ENCODE results near the gene CCDC197. TPM values are rescaled to one million over a fixed set of nuclear protein-coding genes. Genes with fewer than 3 reads are reported as not detected.

Gene CCDC197
- total RNA-seq, 1 donor from 2014 or later, result not detected

GRCh38 chr14:94010625-94011024, 13.5 kb downstream of the CCDC197 start:
- no peak for DNase-seq (ENCODE audit: extremely low spot score, unreplicated experiment)
- H3K27ac Mint-ChIP-seq, result no peak overlapping the region
- peaks cover 16% of the 10 kb centered on the region for H3K4me1 Mint-ChIP-seq (ENCODE audit: unreplicated experiment)
- H3K9me3 Mint-ChIP-seq, result no peaks in the 10 kb centered on the region
- H3K4me3 Mint-ChIP-seq, result no peak overlapping the region
- peaks cover 6% of the 10 kb centered on the region for H3K27me3 Mint-ChIP-seq
- TF ChIP-seq CTCF (conservative IDR thresholded peaks at IDR 0.05), result no peak
- H3K36me3 Mint-ChIP-seq, result no peaks in the 10 kb centered on the region

DNA sequence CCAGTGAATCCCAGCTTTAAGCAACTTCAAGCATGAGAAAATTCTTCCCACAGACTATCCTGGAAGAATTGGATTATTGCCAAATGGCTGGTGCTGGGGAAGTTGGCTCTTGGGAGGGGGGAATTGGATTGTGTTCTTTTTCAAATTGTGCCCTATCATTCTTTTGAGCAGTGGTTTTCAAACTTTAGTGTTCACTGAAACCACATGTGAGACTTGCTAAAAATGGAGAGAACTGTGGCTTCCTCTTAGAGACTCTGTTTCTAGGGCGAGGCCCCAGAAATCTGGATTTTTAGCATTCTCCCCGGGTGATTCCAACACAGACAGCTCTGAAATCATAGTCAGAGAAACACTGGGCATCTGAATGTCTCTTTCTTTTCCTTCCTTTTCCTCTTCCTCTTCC, 14.7 kb downstream of the CCDC197 start:
- Mint-ChIP-seq H3K4me3 (no peak overlapping the region), H3K9me3 (no peaks in the 10 kb centered on the region), H3K36me3 (no peaks in the 10 kb centered on the region), H3K4me1 (ENCODE audit: unreplicated experiment) (peaks cover 16% of the 10 kb centered on the region), H3K27me3 (peaks cover 6% of the 10 kb centered on the region), H3K27ac (peak overlapping the region; percentile 75)
- no peak for DNase-seq (ENCODE audit: extremely low spot score, unreplicated experiment)
- TF ChIP-seq CTCF (conservative IDR thresholded peaks at IDR 0.05), result no peak

GRCh38 chr14:94014382-94014781, 17.3 kb downstream of the CCDC197 start:
- TF ChIP-seq CTCF (conservative IDR thresholded peaks at IDR 0.05), result no peak
- Mint-ChIP-seq H3K4me1 (ENCODE audit: unreplicated experiment) (peaks cover 16% of the 10 kb centered on the region), H3K4me3 (no peak overlapping the region), H3K36me3 (no peaks in the 10 kb centered on the region), H3K27ac (no peak overlapping the region), H3K9me3 (no peaks in the 10 kb centered on the region), H3K27me3 (peaks cover 6% of the 10 kb centered on the region)
- DNase-seq (ENCODE audit: extremely low spot score, unreplicated experiment), result no peak

DNA sequence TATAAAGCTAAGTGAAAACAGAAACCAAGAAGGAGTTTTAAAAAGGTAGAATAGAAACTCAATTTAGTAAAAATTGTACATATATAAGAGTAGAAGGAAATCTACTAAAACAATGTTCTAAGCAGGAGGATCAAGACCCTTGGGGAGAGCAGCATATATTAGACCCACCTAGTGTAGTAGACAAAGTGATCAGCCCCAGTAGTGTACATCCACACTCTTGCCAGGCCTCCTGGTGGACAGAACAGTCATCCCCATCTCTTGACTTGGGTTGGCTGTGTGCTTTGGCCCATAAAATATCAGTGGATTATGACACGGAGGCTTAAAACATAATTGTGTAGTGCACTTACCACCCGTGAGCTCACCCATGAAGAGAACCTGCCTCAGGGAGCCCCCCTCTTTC, 18.1 kb downstream of the CCDC197 start:
- Mint-ChIP-seq H3K36me3 (no peaks in the 10 kb centered on the region), H3K4me1 (ENCODE audit: unreplicated experiment) (peaks cover 9% of the 10 kb centered on the region), H3K9me3 (no peaks in the 10 kb centered on the region), H3K27ac (no peak overlapping the region), H3K4me3 (no peak overlapping the region), H3K27me3 (peaks cover 4% of the 10 kb centered on the region)
- peak; percentile 30 for TF ChIP-seq CTCF (conservative IDR thresholded peaks at IDR 0.05)
- no peak for DNase-seq (ENCODE audit: extremely low spot score, unreplicated experiment)

DNA sequence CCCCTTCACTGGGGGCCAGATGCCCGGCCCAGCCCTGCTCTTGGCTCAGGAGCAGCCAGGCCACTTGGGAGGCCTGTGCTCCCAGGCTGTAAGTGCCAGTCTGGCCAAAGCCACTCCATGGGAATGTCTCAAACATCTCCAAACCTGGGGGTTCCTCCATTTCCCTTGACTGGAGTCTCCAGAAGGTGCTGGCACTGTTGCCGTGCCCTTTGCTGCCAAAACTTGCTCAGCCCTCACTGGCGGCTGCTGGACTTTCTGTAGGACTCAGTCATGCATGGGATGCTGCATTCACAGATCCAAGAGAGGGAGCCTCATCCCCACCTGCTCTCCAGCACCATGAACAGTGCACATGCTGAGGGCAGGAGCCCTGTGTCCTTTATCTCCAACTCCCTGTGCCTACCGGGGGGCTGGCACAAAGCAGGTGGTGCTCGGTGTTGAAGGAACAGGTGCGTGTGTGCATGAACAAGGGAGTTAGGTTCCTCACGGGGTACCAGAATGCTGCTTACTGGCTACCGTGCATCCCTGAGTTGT, 19.4 kb downstream of the CCDC197 start:
- H3K27ac Mint-ChIP-seq, result no peak overlapping the region

More for the DNA sequence above, 19.4 kb downstream of the CCDC197 start:
- Mint-ChIP-seq H3K9me3 (no peaks in the 10 kb centered on the region), H3K36me3 (no peaks in the 10 kb centered on the region), H3K27me3 (peaks cover 4% of the 10 kb centered on the region), H3K4me3 (no peak overlapping the region), H3K4me1 (ENCODE audit: unreplicated experiment) (peaks cover 15% of the 10 kb centered on the region)
- no peak for TF ChIP-seq CTCF (conservative IDR thresholded peaks at IDR 0.05)
- no peak for DNase-seq (ENCODE audit: extremely low spot score, unreplicated experiment)
